ENCODE data around the gene TBC1D22A.

Gene TBC1D22A

DNA sequence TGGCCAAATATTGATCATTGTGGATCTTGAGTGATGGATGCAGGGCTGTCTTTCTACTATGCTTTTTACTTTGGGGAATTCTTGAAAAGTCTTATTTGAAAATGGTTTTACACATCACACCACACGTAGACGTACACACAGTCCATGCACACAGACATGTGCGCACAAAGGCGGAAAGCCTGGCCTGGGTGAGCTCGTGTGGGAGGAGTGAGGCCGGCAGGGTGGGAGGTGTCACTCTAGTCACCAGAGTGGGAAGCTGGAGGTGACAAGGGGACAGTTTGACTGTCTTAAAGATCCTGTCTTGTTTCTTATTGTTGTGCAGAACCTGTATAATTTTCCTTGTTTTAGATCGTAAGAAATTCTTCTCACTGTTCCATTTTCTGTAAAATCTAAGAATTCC lies 326.9 kb downstream of the TBC1D22A start:
- no peak for DNase-seq

DNA sequence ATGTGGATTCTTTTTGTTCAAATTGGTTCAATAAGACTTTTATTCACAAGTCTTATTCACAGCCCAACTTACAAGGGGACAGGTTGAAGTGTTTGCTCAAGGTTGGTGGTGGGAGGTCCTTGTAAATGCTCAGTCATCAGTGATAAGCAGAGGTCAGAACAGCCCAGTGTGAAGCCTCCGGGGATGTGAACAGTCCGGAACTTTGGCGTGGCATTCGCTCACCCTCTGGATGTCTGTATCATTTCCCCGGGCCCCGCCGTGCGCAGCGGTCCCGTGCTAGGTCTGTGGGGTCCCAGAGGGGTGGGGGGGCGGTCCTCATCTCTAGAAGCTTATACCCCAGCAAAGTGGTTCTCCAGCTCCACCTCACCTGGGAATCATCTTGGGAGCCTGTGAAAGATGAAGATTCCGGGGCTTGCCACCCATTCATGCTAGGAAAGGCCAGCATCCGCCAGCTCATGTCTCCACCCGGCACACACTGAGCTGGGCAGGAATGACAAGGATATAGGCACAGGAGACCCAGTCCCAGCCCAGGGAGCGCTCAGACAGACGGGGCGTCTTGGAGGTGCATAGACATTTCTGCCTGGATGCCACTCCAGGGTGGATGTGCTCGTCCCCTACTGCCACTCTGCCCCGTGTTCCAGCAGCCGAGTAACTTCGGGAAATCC lies 327.5 kb downstream of the TBC1D22A start:
- no peak for DNase-seq

DNA sequence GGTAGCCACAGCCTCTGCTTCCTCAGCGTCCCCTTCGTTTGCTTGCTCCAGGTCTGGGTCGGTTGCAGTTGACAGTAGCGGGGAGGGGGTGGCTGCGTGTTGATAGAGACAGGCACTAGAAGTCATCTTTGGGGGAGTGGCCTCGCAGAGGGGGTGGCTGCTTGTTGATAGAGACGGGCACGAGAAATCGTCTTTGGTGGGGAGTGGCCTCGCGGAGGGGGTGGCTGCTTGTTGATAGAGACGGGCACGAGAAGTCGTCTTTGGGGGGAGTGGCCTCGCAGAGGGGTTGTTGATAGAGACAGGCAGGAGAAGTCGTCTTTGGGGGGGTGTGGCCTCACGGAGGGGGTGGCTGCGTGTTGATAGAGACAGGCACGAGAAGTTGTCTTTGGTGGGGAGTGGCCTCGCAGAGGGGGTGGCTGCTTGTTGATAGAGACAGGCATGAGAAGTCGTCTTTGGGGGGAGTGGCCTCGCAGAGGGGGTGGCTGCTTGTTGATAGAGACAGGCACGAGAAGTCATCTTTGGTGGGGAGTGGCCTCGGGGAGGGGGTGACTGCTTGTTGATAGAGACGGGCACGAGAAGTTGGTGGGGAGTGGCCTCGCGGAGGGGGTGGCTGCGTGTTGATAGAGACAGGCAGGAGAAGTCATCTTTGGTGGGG lies 328.3 kb downstream of the TBC1D22A start:
- DNase-seq = no peak

DNA sequence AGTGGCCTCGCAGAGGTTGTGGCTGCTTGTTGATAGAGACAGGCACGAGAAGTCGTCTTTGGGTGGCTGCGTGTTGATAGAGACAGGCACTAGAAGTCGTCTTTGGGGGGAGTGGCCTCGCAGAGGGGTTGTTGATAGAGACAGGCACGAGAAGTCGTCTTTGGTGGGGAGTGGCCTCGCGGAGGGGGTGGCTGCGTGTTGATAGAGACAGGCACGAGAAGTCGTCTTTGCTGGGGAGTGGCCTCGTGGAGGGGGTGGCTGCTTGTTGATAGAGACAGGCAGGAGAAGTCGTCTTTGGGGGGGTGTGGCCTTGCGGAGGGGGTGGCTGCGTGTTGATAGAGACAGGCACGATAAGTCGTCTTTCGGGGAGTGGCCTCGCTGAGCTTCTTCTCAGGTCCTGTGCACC lies 328.8 kb downstream of the TBC1D22A start:
- no peak for DNase-seq

DNA sequence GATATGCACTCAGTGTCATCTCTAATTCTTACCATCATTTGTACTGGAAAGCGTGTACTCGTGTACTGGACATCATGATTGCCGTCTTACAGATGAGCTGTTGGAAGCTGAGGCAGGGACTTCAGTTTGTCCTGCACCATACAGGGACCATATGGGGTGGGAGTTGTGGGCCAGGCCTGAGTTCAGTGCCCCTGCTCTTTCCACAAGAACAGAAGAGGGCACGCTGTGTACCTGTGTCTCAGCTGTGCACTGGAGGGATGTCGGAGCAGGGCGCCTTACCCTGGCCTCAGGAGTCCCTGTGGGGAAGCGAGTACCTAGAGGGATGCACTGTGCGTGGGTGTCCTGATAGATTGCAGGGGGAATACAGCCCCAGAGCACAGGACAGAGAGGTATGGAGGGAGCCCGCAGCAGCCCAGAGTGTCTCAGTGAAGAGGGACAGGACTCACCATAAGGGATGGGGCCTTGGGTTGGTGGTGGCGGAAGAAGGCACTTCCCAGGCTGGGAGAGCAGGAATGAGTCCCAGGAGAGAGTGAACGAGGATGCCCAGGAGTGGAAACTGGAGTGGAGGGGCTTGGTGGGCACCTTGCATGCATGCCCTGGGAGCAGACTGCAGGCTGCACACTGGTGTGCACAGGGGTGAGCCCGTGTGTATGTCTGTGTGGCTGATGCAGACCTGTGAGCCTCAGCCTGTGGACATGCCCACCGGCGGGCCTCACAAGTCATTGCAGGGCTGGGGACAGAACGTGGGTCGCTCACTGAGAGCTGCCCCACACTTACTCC lies 329.7 kb downstream of the TBC1D22A start:
- no peak for DNase-seq

DNA sequence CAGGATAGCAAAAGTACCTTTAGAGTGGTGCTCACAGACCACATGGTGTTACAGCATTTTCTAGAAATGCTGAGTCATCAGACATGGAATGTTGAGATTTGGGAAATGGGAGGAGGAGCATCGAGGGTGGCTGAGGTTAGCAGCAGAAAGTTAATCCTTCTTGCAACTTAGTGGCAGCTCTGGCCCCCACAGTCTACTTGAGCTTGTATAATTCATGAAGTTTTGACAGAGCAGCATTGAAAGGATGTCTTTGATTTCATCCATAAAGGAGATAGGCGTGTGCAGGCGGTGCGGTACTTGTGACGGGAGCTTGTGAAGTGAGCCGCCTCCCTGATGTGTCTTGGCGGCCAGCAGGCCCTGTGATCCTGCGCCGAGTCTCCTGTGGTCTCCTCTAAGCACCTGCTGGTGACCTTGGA lies 330.5 kb downstream of the TBC1D22A start:
- no peak for DNase-seq

DNA sequence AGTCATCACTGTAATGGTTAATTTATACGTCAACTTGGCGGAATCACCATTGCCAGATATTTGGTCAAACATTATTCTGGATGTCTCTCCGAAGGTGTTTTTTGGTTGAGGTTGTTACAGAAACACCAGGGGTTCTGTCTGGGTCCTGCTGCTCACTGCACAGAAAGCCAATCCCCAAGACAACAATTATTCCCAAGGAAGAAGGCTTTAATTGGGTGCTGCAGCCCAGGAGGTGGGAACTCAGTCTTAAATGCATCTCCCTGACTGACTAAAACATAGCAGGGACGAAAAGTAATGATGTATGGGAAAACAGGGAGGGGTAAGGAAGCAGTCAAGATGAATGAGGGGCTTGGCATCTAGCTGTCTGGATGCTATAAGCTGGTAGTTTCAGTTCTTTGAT lies 331.3 kb downstream of the TBC1D22A start:
- no peak for DNase-seq

DNA sequence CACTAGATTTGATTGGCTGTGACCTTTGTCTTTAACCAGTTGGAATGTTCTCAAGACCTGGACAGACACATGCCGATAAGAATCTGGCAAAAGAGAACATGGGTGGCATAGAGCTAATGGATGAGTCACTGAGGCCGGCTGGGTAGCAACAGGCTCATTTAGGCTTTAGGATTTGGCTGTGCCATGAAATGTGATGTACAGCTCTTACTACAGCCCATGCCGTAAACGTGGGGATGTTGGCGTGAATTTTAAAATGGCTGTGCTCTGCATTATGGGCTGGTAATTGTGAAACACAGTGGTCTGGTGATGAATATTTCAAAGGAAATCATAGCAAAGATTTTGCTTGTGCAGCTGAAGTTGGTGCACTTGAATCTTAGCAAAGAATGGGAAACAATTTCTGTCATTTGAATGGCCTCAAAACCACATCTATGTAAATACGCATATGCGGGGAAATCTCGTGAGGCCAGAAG lies 332.4 kb downstream of the TBC1D22A start:
- DNase-seq = no peak

DNA sequence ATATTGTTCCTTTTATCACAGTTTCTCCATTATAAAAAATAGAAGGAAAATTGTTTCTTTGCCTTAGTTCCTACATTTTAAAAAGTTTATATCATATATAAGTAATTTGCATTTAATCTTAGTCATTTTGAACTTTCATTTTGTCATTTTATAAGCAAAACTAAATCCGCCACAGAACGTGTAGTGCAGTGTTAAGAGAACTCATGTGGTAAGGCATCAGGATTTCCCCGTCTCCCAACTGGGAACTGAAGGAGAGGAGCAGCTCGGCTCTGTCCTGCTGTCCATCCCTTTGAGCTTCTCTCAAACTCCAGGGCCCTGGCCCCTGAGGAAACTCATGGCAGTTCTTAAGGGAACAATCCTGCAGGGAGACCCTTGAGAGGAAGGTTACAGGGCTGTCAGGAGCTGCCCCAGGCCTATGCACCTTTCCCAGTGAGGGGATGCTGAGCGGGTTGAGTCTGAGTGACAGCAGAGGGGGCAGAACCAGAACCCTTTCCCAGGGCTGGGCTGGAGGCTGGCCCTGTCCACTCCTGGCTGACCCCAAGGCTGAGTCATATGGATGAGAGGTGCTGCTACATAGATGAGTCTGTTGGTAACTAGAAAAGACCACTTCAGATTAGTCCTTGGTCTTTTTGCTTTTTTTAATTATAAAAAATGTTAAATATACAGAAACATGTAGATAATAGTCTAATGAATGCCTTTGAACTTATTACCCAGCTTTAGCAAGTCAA lies 333.1 kb downstream of the TBC1D22A start:
- no peak for DNase-seq

DNA sequence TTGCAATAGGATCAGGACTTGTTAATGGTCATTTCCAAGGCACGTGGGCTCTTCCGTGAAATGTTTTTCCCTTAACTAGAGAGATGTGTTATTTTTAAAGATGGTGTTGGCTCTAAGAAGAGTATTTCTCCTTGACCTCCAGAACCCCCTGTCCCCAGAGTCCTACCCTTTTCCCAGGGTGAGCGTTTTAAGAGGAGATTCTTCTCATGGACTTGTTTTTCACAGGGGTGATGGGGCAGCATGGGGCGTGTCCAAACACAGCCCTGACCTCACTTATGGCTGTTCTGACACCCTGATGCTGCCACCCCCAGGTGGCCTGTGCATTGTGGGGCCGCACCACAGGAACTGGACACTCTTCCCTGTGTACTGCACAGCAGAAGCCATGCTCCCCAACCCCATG lies 335.7 kb downstream of the TBC1D22A start:
- no peak for DNase-seq

DNA sequence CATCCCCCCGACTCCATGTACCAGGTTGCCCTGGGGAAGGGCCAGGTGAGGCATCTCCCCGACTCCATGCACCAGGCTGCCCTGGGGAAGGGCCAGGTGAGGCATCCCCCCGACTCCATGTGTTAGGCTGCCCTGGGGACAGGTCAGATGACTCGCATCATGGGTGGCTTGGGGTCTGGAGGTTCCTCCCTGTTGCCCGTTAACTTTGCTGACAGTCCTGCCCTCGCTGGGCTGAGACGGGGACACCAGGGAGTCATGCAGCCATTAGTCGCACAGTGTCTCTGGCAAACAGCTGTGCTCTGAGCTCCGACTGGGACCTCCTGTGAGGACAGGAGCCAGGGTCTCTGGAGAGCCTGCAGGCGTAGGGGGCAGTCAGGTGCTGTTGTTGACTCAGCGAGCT lies 336.1 kb downstream of the TBC1D22A start:
- DNase-seq = no peak

DNA sequence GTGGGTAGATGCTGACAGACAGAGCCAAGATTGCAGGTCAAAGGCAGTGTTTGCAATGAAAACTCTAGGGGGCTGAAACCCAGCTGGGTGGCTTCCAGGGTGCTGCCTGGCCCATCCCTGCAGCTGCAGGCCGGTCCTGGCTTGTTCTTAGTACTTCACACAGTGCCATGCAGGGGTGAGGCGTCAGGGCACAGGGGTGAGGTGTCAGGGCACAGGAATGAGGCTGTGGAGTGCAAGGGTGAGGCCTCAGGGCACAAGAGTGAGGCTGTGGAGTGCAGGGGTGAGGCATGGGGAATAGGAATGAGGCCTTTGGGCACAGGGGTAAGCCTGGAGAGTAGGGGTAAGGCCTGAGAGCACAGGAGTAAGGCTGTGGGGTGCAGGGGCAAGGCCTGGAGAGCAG lies 337.6 kb downstream of the TBC1D22A start:
- DNase-seq = no peak

DNA sequence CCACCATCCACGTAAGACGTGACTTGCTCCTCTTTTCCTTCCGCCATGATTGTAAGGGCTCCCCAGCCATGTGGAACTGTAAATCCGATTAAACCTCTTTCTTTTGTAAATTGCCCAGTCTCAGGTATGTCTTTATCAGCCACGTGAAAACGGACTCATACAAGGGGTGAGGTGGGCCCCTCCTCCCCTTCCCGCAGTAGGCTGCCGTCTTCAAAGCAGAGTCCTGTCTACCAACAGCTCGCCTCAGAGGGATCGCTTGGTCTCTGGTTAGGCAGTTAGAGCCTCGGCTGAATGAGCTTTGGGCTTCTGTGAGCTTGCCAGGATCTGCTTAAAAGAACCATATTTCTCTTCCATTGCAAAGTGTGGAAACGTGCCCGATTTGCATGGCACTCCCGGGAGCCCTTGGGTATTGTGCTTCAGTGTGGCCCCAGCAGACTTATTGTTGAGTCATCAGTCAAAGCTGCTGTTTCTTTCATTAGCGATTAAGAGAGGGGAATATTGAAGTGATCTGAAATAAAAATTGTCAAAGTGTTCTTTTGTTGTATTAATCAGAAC lies 338.3 kb downstream of the TBC1D22A start:
- no peak for DNase-seq

DNA sequence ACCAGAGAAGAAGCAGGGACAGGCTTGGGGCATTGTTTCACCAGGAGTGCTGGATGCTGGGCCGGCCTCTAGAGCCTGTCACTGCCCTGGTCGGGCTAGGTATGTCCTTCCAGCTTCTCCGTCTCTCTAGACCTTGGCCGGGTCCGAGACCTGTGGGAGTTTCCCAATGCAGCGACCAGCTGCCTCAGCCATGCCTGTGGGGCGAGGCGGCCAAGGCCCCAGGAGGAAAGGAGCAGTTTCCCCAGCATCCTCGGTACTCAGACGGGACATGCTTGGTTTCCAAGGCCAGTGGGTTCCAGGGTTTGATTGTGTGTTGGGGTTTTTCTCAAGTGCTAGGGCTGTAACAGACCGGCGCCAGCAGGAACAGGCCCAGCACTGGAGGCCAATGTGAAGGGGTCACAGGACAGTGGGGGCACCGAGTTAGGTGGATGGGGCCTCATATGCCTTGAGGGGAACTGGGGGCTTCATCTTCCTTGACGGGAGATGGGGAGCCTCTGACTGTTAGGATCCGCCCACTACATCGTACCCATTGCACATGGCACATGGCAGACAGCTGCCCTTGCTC lies 339.0 kb downstream of the TBC1D22A start:
- DNase-seq = no peak

DNA sequence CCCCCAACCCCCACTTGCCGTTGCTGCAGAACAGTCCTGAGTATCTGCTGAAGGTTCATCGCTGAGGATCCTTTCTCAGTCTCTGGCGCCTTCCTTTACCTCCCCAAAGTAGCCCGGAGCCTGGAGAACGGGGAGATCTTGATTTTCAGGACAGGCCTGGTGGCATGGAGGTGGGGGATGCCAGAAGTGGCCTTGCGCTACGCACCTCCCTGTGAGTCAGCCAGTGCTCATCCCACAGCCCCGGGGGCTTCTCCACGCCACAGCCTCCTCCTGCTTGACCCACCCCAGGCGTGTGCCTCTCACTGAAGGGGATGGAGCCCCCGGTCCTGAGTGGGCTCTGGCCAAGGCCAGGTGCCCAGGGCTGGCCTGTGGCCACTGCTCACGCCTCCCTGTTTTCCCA lies 339.6 kb downstream of the TBC1D22A start:
- no peak for DNase-seq

DNA sequence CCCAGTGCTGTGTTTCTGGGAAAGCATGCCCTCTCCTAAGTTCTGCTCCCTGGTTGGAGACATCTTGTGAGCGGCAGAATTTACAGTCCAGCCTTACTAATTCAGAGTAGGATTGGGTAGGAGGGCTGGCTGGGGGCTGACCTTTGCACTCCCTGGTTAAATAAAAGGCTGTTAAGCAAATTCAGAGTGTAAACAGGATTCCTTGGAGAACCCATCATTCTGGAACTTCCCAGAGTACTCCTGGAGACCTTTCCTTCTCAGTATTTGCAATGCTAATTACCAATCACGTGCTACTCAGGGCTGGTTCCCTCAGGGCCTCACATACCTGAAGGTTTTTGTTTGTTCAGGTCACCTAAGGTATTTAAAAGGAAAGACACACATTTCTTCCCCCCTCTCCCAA lies 340.2 kb downstream of the TBC1D22A start:
- DNase-seq = no peak

DNA sequence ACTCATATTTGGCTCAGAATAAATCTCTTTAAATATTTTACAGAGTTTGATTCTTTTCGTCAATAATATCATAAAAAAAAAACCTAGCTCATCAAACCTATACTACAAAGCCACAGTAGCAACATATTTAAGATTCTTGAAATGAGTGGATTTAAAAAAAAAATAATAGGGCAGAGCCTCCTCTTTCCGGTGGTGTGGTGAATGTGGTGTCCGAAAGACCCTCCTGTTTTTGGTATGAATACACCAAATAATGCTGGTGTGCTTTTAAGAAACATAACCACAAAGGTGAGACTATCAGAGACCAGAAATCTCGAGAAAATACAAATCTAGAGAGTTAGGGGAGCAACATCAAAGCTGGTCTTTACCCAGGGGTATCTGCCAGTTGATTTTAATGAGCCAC lies 342.6 kb downstream of the TBC1D22A start:
- no peak for DNase-seq

DNA sequence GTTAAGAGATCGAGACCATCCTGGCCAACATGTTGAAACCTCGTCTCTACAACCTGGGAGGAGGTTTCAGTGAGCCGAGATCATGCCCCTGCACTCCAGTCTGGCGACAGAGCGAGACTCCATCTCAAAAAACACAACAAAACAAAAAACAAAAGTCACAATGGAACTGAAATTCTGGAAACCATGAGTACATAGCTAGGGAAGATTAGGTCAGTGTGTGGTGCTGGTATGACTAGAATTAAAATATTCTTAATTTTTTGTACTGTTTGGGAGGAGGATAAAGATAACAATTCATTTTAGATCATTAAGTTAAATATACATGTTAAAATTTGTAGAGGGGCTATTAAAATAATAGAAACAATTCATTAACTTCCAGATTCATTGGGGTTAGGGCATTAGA lies 344.4 kb downstream of the TBC1D22A start:
- DNase-seq = no peak

DNA sequence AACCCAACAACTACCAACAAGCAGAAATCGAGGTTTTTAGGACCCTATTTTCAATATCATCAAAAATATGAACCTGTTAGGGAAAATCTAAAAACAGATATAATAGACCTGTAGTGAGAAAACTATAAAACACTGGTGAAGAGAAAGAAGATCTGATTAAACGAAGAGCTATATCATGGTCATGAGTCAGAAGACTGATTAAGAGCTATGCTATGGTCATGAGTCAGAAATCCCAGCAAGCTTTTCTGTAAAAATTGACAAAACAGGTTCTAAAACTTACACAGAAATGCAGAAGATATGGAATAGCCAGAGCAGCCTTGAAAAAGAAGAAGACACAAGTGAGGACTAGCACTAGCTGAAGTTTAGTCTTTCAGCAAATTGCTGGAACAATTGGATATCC lies 345.0 kb downstream of the TBC1D22A start:
- DNase-seq = peak in 2 of 4 experiments; percentile 16 to 48

DNA sequence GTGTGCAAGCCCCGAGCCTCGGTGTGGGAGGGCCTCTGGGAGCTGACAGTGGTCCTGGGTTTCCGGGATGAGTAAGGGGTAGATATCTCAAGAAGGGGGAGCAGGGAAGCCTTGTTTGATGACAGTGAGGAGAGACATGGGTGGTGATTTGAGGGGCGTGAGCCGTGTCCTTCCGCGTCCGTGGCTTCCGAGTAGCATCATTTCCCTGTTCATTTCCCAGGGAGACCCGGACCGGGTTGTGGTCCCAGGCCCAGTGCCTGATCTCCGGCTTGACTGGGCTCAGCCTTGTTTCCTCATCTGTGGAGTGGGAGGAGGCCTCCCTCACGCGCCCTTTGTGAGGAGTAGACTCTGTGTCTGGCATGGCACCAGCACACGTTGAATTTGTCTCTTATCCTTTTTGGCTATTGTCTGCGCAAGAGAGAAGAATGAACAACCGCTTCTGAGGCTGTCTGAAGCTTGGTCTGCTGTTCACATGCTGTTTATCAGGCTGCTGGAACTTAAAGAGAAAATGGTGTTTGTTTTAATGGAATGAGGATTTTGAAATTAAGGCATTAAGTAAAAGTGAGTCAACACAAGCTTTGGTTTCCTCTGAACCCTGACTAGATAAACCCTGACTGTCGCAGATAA lies 348.5 kb downstream of the TBC1D22A start:
- no peak for DNase-seq

DNA sequence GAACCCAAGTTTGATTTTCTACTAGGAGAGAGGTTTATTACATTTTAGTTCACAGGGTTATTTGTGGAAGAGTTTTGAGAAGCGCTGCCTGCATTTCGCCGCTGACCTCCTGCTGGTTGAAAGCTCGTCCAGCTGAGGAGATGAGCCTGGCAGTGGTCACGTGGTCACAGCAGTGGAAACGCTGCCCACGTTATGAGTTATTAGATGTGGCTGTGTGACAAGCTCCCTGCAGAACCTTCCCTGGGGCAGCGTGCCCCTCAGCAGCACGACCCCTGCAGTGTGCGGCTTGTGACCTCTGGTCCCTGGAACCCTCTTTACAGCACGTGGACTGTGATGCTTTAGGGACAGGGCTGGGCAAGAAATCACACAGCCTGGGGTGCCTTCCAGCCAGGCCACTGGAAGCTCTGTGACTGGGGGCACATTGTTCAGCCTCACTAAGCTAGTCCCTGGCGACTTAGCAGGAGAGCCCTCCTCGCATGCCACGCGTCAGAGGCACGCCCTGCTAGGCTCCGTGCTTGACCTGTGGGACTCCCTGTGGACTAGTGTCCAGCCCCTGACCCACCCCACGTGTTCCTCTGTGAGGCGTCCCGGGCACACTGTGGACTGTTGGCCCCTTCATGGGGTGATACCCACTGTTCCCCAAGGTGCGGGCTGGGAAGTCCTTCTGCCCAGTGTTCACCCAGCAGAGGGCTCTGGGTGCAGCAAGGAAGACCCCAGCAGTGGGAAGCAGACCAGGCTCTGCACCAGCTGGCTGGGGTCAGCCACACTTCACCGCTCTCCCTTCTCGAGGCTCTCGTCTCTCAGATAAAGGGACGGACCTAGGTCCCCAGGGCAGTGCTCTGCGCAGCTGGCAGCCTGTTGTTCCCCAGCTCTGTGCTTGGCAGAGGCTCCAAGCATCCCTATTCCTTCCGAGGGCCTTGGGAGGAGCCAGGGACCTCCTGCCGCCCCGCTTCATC lies 349.5 kb downstream of the TBC1D22A start:
- no peak for DNase-seq

Data from suppressor macrophage (primary cell).